K562 (cell line): ENCODE data around the gene FABP3.

Source experiments
- CBX2 ChIP-seq: fragments of 200-600 bp; sonication (generic); IDR thresholded peaks from one replicate; pipeline ENCODE4 v1.6.1; 2012; ENCODE audit warnings: mild to moderate bottlenecking, low read length, inconsistent platforms; ENCODE audit not compliant: insufficient read depth, poor library complexity, severe bottlenecking
- TRIM24 ChIP-seq, 2 experiments: fragments of 450-650 bp; IDR thresholded peaks; 2 replicates each; pipeline ENCODE4 v1.6.1; 2016

GRCh38 chr1:31356427-31356826, 16.4 kb downstream of the FABP3 start:
- TF ChIP-seq CBX2: no peak
- no peak for TF ChIP-seq TRIM24 (IDR thresholded peaks at IDR 0.05)
